ENCODE results near the gene MXRA8.
"Not testable (repeated sequence)": the region's sequence is repeated elsewhere in the genome, so short reads cannot be mapped to it uniquely, and the experiment has no call there.

The MXRA8 gene

GRCh38 chr1:1320666-1321448, 37.5 kb downstream of the MXRA8 start:
- DNase-seq (ENCODE audit: low spot score), result no peak

- DNase-seq (ENCODE audit: low spot score), result no peak
Observed at GRCh38 chr1:1319646-1319941, 38.8 kb downstream of the MXRA8 start.

- no peak for DNase-seq (ENCODE audit: low spot score)
Observed at GRCh38 chr1:1318777-1319645, 39.3 kb downstream of the MXRA8 start.

DNA sequence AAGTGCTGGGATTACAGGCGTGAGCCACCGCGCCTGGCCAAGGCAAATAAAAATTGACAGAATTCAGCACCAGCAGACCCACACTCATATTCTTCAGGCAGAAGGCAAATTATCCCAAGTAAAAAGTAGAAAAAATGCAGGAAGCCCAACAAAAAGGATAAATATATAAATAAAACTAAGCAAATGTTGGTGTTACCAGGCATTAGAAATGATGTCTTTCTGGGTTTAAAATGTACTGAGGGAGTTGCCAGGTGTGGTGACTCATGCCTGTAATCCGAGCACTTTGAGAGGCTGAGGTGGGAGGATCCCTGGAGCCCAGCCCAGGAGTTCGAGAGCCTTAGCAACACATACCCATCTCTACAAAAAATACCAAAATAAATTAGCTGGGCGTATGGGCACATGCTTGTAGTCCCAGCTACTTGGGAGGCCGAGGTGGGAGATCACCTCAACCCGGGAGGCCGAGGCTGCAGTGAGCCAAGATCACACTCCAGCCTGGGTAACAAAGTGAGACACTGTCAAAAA, 40.2 kb downstream of the MXRA8 start:
- no peak for DNase-seq (ENCODE audit: low spot score)

DNA sequence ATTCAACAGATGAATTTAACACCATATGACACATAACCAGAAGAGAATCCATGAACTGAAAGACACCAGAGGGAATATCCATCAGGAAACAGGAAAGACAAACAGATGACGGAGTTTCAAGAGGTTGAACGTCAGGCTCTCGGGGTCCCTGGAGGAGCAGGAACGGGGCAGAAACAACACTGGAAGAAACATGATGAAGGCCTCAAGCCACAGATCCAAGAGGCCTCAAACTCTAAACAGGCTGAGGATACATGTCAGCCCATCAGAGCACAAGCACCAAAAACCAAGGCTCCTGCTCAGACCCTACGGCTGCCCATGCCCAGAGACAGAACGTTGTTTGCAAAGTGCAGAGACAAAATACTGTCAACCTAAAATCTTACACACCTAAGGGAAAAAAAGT, 40.9 kb downstream of the MXRA8 start:
- no peak for DNase-seq (ENCODE audit: low spot score)

DNA sequence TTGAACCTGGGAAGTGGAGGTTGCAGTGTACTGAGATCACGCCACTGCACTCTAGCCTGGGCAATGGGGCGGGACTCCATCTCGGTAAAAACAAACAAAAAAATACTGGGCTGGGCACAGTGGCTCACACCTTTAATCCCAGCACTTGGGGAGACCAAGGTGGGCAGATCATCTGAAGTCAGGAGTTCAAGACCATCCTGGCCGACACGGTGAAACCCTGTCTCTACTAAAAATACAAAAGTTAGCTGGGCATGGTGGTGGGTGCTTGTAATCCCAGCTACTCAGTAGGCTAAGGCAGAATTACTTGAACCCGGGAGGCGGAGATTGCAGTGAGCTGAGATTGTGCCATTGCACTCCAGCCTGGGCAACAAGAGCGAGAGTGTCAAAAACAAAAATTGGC, 42.2 kb downstream of the MXRA8 start:
- not testable (repeated sequence) for DNase-seq (ENCODE audit: low spot score)

DNA sequence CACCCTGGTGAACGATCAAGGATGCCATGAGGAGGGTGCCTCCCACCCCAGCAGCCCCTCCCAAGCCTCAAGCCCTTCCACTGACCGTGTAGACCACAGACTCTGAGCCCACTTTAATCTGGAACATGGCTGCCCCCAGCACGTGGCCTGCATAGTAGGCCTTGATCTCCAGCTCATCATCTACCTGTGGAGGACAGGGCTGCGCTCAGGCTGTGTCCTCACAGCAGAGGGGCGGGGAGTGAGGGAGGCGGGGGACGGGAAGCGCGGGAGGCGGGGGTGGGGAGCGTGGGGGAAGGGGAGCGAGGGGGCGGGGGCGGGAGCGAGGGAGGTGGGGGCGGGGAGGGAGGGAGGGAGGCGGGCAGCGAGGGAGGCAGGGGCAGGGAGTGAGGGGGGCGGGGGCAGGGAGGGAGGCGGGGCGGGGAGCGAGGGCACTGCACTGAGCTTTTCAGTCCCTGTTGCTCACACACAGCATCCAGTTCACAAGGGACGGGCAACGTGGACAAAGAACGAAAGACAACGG, 42.9 kb downstream of the MXRA8 start:
- no peak for DNase-seq (ENCODE audit: low spot score)

GRCh38 chr1:1314678-1315335, 43.5 kb downstream of the MXRA8 start:
- DNase-seq (ENCODE audit: low spot score), result no peak

- DNase-seq (ENCODE audit: low spot score), result no peak
Observed at GRCh38 chr1:1314237-1314586, 44.1 kb downstream of the MXRA8 start.

DNA sequence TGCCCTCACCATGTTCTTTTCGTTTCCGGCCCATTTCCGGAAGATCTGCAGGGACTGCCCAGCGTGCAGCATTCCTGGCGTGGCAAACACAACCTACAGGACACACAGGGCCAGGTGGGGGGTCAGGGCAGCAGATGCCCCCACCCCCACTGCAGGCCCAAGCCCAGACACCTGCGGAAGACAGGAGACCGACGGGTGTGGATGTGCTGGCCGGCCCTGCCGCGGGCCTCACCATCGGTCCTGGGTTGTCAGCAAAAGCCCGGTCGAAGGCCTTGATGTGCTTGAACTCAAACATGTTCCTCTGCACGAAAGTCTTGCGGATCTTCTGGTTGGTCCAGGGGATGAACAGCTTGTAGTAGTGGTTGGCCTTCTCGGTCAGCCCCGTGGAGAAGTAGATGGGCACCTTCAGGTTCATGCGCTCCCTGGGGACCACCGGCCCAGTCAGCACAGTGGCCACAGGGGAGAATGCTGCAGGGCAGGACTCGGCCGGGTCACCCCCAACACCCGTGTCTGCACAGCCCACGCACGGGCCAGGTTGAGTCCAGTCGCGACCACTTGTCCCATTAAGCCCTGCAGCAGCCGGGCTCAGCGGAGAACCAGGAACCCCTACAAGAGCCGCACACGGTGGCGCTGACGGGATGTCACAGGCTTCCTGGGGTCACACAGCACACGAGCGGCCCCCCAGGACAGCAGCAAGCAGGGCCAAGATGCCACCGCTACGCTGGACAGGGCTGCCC, 44.7 kb downstream of the MXRA8 start:
- no peak for DNase-seq (ENCODE audit: low spot score)

DNA sequence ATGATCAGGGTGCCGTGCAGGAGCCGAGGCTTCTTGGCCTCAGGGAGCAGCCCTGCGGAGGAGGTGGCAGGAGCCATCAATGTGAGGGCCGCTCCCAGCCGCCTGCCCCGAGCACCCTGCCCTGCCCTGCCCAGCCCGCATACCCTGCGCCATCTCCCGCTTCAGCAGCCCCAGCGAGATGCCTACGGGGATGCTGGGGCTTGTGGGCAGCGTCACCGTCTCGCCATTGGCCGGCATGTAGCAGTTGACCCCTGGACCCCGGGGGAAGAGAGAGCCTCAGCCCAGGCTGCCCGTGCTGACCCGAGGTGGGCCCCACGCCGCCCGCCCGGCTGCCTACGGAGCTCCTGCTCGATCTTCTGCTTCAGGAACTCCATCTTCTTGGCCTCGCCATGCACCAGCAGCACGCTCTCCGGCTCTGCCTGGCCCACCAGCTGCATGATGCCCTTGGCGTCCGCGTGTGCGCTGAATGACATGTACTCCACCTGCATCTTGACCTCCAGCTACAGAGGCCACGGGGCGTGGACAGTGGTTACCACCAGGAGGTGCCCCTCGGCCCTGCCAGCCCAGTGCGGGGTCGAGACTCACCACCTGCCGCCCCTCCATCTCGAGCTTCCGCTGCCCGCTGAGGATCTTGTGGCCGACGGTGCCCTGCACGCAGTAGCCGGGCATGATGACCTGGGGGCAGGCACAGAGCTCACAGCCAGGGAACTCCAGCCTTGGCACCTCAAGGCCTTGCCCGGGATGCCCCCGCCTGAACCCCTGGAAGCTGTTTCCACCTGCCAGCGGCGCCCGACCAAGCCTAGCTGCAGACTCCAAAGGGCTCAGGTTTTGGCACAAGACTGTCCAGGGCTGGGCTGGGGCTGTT, 45.7 kb downstream of the MXRA8 start:
- DNase-seq (ENCODE audit: low spot score), result no peak

DNA sequence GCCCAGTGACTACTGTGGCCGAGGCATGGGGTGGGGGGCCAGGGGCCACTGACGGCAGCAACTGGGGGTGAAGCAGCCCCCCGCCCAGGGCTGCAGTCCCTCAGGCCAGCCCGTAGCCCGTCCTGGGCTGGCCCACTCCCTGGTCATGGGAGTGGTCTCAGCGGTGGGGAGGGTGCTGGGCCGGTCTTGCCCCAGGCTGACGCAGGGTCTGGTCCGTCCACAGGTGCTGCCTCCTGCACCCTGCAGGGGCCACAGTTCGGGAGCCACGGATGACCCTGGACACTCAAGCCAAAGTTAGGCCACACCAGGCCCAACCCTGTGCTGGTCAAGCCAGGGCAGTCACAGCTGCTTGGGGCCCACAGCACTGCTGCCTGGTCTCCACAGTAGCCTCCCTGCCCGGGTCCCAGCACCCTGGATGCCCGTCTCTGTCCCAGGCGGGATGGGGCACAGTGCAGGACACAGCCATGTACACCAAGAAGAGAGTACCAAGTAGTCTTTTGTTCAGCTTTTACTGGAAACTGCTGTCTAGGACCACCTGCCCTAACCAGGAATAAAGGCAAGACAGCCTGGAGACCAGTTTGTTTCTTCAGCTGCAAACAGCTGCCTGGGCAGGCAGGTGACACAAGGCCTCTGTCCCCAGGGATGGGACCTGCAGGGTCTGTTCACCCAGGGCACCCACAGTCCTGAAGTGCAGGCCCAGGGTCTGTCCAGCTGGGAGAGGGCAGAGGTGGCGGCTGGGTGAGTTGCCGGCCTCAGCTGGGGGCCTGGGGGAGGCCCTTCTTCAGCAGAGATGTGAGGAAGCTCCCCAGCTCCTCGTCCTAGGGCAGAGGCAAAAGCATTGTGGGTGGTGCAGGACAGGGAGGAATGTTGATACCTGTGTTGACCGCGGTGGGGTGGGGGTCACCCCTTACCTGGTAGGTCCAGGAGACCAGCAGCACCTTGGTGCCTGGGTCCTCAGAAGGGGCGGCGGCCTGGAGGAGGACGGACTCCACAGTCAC, 46.9 kb downstream of the MXRA8 start:
- DNase-seq (ENCODE audit: low spot score), result no peak

DNA sequence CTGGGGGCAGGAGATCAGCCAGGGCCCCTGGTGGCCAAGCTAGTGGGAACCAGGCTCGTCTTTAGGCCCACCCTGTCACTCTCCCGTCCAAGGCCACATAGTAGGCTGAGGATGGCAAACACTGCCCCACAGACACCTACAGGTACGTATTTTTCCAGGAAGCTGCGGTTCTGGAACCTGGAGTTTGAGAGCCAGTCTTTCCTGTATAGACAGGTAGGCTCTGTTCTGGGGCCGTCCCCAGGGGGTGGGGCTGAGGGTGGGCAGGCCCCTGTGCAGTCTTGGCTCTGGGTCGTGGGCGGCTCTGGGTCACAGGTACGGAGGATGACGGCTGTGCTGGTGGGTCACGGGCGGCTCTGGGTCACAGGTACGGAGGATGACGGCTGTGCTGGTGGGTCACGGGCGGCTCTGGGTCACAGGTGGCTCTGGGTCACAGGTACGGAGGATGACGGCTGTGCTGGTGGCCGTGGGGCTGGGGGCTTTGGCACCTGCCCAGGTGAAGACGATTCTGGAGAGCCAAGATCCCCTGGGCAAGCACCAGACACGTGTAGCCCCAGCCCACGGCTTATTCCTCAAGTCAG, 47.8 kb downstream of the MXRA8 start:
- no peak for DNase-seq (ENCODE audit: low spot score)

DNA sequence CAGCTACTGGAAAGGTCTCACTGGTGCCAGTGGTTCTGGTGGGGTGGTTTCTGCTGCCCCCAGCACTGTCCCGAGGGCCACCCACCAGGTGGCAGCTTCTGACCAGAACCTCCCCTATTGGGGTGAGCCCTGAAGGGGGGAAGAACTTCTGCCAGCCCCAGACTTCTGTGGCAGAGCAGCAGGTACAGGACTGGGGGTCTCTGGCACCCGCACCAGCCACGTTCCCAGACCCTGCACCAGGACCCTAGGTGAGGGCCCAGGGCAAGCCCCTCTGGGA, 48.3 kb downstream of the MXRA8 start:
- no peak for DNase-seq (ENCODE audit: low spot score)

DNA sequence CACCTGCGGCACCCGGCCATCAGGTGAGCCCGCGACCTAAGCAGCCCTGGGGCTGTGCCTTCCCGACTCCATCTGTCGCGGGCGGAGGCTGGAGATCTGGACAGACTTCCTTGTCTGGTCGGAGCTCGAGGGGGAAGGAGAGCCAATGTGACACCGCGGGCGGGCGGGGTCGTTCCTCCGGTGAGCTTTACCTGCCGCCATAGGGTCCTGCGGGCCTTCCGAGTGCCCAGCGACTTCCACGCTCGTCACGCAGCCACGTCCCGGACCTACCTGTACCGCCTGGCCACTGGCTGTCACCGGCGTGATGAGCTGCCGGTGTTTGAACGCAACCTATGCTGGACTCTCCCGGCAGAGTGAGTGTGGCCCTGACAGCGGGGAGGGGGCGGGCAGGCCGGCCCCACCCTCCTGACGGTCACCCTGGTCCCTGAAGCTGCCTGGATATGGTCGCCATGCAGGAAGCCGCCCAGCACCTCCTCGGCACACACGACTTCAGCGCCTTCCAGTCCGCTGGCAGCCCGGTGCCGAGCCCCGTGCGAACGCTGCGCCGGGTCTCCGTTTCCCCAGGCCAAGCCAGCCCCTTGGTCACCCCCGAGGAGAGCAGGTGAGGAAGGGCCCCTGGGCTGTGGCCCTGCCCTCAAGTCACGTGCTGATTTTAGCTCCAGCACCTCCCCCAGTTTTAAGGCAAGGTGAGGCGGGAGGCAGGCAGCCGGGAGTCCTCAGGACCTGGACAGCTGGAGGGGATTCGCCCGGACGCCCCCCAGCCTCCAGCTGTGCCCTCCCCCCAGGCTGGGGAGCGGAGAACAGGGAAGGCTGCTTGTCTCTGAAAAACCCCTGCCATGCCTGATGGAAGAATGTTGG, 48.9 kb downstream of the MXRA8 start:
- DNase-seq (ENCODE audit: low spot score), result no peak

DNA sequence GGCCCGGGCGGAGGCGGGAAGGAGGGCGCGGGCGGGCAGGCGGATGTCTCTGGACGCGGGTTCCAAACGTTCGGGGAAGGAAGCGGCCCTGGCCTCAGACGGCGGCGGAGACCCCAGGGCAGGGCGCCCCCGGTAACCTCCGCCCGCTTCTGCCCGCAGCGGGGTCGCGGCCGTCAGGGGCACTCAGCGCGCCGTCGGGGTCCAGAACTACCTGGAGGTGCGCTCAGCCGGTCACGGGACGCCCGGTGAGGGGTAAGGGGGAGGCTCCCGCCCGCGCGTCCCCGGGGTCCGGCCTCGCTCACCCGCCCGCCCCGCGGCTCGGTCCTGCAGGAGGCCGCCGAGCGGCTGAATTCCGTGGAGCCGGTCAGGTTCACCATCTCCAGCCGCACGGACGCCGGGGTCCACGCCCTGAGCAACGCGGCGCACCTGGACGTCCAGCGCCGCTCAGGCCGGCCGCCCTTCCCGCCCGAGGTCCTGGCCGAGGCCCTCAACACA, 49.6 kb downstream of the MXRA8 start:
- no peak for DNase-seq (ENCODE audit: low spot score)

- DNase-seq (ENCODE audit: low spot score), result peak; percentile 88
Observed at GRCh38 chr1:1307923-1308755, 50.2 kb downstream of the MXRA8 start, which contains the start of the genes ACAP3 and PUSL1. Gene ACAP3 (minus strand): TSS chr1:1307930. CDS start chr1:1307815, 115 bp downstream. Gene PUSL1 (plus strand): TSS chr1:1308597. CDS start chr1:1308644, 47 bp downstream.

Measured in CD4-positive, alpha-beta T cell treated with Interleukin-15 for 4 hours (primary cell).